GM19240 (cell line): ENCODE measurements around the gene SLC35B1.

Source experiments
- DNase-seq: peaks from one replicate; pipeline ENCODE4 v3.0.0; 2011; ENCODE audit warnings: low spot score; ENCODE audit not compliant: insufficient read length

The SLC35B1 gene

GRCh38 chr17:49700960-49701359 lies 6.8 kb downstream of the SLC35B1 start:
- no peak for DNase-seq

- no peak for DNase-seq
These were observed 7.7 kb downstream of the SLC35B1 start for GRCh38 chr17:49699966-49700575.

- no peak for DNase-seq
These were observed 9.8 kb downstream of the SLC35B1 start for GRCh38 chr17:49698005-49698404.

GRCh38 chr17:49696233-49696761 lies 11.5 kb downstream of the SLC35B1 start:
- no peak for DNase-seq

- DNase-seq = no peak
These were observed 12.0 kb downstream of the SLC35B1 start for GRCh38 chr17:49695698-49696232.

- DNase-seq = no peak
These were observed 12.7 kb downstream of the SLC35B1 start for GRCh38 chr17:49694847-49695697.

- no peak for DNase-seq
These were observed 15.0 kb downstream of the SLC35B1 start for GRCh38 chr17:49692751-49693150.

- DNase-seq = no peak
These were observed 16.0 kb downstream of the SLC35B1 start for GRCh38 chr17:49691677-49692191.

GRCh38 chr17:49691086-49691676 lies 16.6 kb downstream of the SLC35B1 start:
- no peak for DNase-seq

GRCh38 chr17:49690256-49690655 lies 17.5 kb downstream of the SLC35B1 start:
- DNase-seq = no peak

GRCh38 chr17:49688848-49689247 lies 18.9 kb downstream of the SLC35B1 start:
- DNase-seq = no peak

GRCh38 chr17:49687878-49688491 lies 19.8 kb downstream of the SLC35B1 start:
- no peak for DNase-seq

- DNase-seq = no peak
These were observed 26.4 kb downstream of the SLC35B1 start for GRCh38 chr17:49681106-49681979.

GRCh38 chr17:49680314-49680713 lies 27.4 kb downstream of the SLC35B1 start:
- no peak for DNase-seq

GRCh38 chr17:49677933-49678847 lies 29.6 kb downstream of the SLC35B1 start, which contains the start of gene SPOP:
SPOP (minus strand) TSS chr17:49678097; CDS start chr17:49622810, 55,287 bp downstream.
- DNase-seq = peak; percentile 72

GRCh38 chr17:49677134-49677932 lies 30.4 kb downstream of the SLC35B1 start:
- DNase-seq = peak; percentile 79

- peak; percentile 62 for DNase-seq
These were observed 31.4 kb downstream of the SLC35B1 start for GRCh38 chr17:49676276-49676868.

GRCh38 chr17:49674507-49674906 lies 33.3 kb downstream of the SLC35B1 start:
- no peak for DNase-seq
